ENCODE results near the gene MTG2. TPM values are rescaled to one million over a fixed set of nuclear protein-coding genes. Genes with fewer than 3 reads are reported as not detected.

The MTG2 gene
- total and polyA plus RNA-seq, 4 donors: 18.3 to 35.5 (median 28.5) TPM

- no peak overlapping the region for H3K4me3 ChIP-seq
- H3K36me3 ChIP-seq (ENCODE audit: control insufficient read depth in 4 of 4, insufficient read depth in 4 of 4, low read length in 4 of 4): peaks cover 12 to 50% (median 23%) of the 10 kb centered on the region in 4 donors
- WGBS, 2 donors: 96 to 98% methylated on average over 17 of the region's 17 CpGs
- DNase-seq: no peak
- ATAC-seq (ENCODE audit: insufficient read depth, low FRiP score): no peak
- no peaks in the 10 kb centered on the region for H3K27me3 ChIP-seq (ENCODE audit: control insufficient read depth in 3 of 3, insufficient read depth in 3 of 3, low read length in 2 of 3)
- H3K4me1 ChIP-seq (ENCODE audit: control insufficient read depth in 5 of 5, insufficient read depth in 5 of 5, low read length in 5 of 5): no peaks in the 10 kb centered on the region
- no peaks in the 10 kb centered on the region for H3K9me3 ChIP-seq (ENCODE audit: control insufficient read depth in 4 of 4, insufficient read depth in 3 of 4, low read length in 3 of 4)
- no peak for TF ChIP-seq CTCF (IDR thresholded peaks at IDR 0.05; ENCODE audit: control extremely low read depth, extremely low read depth)
- no peak overlapping the region for H3K9ac ChIP-seq (ENCODE audit: insufficient read depth in 1 of 2, low read length in 2 of 2)
- no peak overlapping the region for H3K27ac ChIP-seq (ENCODE audit: low read depth in 1 of 2, low read length in 1 of 2)
Measured at GRCh38 chr20:62198496-62198895, 15.7 kb downstream of the MTG2 start.

- no peak for DNase-seq
- peaks cover 12 to 50% (median 22%) of the 10 kb centered on the region in 4 donors for H3K36me3 ChIP-seq (ENCODE audit: control insufficient read depth in 4 of 4, insufficient read depth in 4 of 4, low read length in 4 of 4)
- no peaks in the 10 kb centered on the region for H3K4me1 ChIP-seq (ENCODE audit: control insufficient read depth in 5 of 5, insufficient read depth in 5 of 5, low read length in 5 of 5)
- H3K9me3 ChIP-seq (ENCODE audit: control insufficient read depth in 4 of 4, insufficient read depth in 3 of 4, low read length in 3 of 4): no peaks in the 10 kb centered on the region
- no peak overlapping the region for H3K27ac ChIP-seq (ENCODE audit: low read depth in 1 of 2, low read length in 1 of 2)
- H3K27me3 ChIP-seq (ENCODE audit: control insufficient read depth in 3 of 3, insufficient read depth in 3 of 3, low read length in 2 of 3): no peaks in the 10 kb centered on the region
- TF ChIP-seq CTCF (IDR thresholded peaks at IDR 0.05; ENCODE audit: control extremely low read depth, extremely low read depth): no peak
- ATAC-seq (ENCODE audit: insufficient read depth, low FRiP score): no peak
- H3K4me3 ChIP-seq: no peak overlapping the region
- WGBS, 2 donors: 97 to 98% methylated on average over 18 of the region's 18 CpGs
- H3K9ac ChIP-seq (ENCODE audit: insufficient read depth in 1 of 2, low read length in 2 of 2): no peak overlapping the region
Measured at GRCh38 chr20:62198931-62199330, 16.1 kb downstream of the MTG2 start.

GRCh38 chr20:62200491-62201172 lies 17.8 kb downstream of the MTG2 start:
- DNase-seq: no peak

More at GRCh38 chr20:62200491-62201172, 17.8 kb downstream of the MTG2 start:
- no peak for TF ChIP-seq CTCF (IDR thresholded peaks at IDR 0.05; ENCODE audit: control extremely low read depth, extremely low read depth)
- no peaks in the 10 kb centered on the region for H3K27me3 ChIP-seq (ENCODE audit: control insufficient read depth in 3 of 3, insufficient read depth in 3 of 3, low read length in 2 of 3)
- H3K27ac ChIP-seq (ENCODE audit: low read depth in 1 of 2, low read length in 1 of 2): no peak overlapping the region
- no peaks in the 10 kb centered on the region for H3K9me3 ChIP-seq (ENCODE audit: control insufficient read depth in 4 of 4, insufficient read depth in 3 of 4, low read length in 3 of 4)
- H3K9ac ChIP-seq (ENCODE audit: insufficient read depth in 1 of 2, low read length in 2 of 2): no peak overlapping the region
- H3K4me3 ChIP-seq: no peak overlapping the region
- peaks cover 11 to 47% (median 22%) of the 10 kb centered on the region in 4 donors for H3K36me3 ChIP-seq (ENCODE audit: control insufficient read depth in 4 of 4, insufficient read depth in 4 of 4, low read length in 4 of 4)
- ATAC-seq (ENCODE audit: insufficient read depth, low FRiP score): no peak
- WGBS, 2 donors: 95 to 96% methylated on average over 38 of the region's 38 CpGs
- H3K4me1 ChIP-seq (ENCODE audit: control insufficient read depth in 5 of 5, insufficient read depth in 5 of 5, low read length in 5 of 5): no peaks in the 10 kb centered on the region

Measured in lung (tissue), 12 donors.